Activated CD4-positive, alpha-beta memory T cell treated with anti-CD3 and anti-CD28 coated beads for 36 hours (primary cell): ENCODE results near the gene HDAC9. TPM values are rescaled to one million over a fixed set of nuclear protein-coding genes. Genes with fewer than 3 reads are reported as not detected.

Source experiments
- CTCF ChIA-PET: fragments of 350-600 bp; sonication (Branson Sonifier 250); formaldehyde crosslinking; loops from one replicate; lab custom pipeline; 2021; ENCODE audit warnings: antibody characterized with exemption, inconsistent platforms; lab: Charles Lee
- POLR2A ChIA-PET: fragments of 350-600 bp; sonication (Branson Sonifier 250); formaldehyde crosslinking; loops from one replicate; lab custom pipeline; 2021; ENCODE audit warnings: antibody characterized with exemption; lab: Charles Lee
- DNase-seq: peaks from one replicate; pipeline ENCODE4 v3.0.0-alpha.2; 2020
- H3K27ac Mint-ChIP-seq: one replicate; pipeline ENCODE4 v1.8.0; 2021; ENCODE audit warnings: mixed read lengths
- H3K27me3 Mint-ChIP-seq: one replicate; pipeline ENCODE4 v1.8.0; 2021; ENCODE audit warnings: mixed read lengths
- H3K36me3 Mint-ChIP-seq: one replicate; pipeline ENCODE4 v1.8.0; 2021; ENCODE audit warnings: mixed read lengths
- H3K4me1 Mint-ChIP-seq: one replicate; pipeline ENCODE4 v1.8.0; 2021; ENCODE audit warnings: low read depth, mixed read lengths
- H3K4me3 Mint-ChIP-seq: one replicate; pipeline ENCODE4 v1.8.0; 2021; ENCODE audit warnings: mild to moderate bottlenecking, mixed read lengths
- H3K9me3 Mint-ChIP-seq: one replicate; pipeline ENCODE4 v1.8.0; 2021; ENCODE audit warnings: mixed read lengths
- intact Hi-C: fragments of 100-400 bp; cut with micrococcal nuclease; formaldehyde crosslinking; loops from one replicate; pipeline ENCODE4 v1.15.1; 2023
- total RNA-seq, 2 experiments: library from RNA; stranded (reverse); gene quantifications; one replicate each; pipeline ENCODE4 v1.2.3, GENCODE V29; 2021

HDAC9 gene
- total RNA-seq, 2 experiments from 2014 or later, result 1.0 to 1.1 TPM

- no peak overlapping the region for H3K4me3 Mint-ChIP-seq
- H3K4me1 Mint-ChIP-seq, result no peaks in the 10 kb centered on the region
- DNase-seq, result no peak
- ChIA-PET CTCF (no interaction called here), POLR2A (no interaction called here)
- no peaks in the 10 kb centered on the region for H3K36me3 Mint-ChIP-seq
- H3K9me3 Mint-ChIP-seq, result no peaks in the 10 kb centered on the region
- intact Hi-C loops, result no loop called here
- H3K27ac Mint-ChIP-seq, result no peak overlapping the region
- no peaks in the 10 kb centered on the region for H3K27me3 Mint-ChIP-seq
These were observed 258.5 kb downstream of the HDAC9 start for GRCh38 chr7:18753972-18754610.

- intact Hi-C loops, result no loop called here
- H3K4me1 Mint-ChIP-seq, result no peaks in the 10 kb centered on the region
- ChIA-PET POLR2A (no interaction called here), CTCF (no interaction called here)
- no peaks in the 10 kb centered on the region for H3K36me3 Mint-ChIP-seq
- no peak overlapping the region for H3K4me3 Mint-ChIP-seq
- H3K9me3 Mint-ChIP-seq, result no peaks in the 10 kb centered on the region
- H3K27ac Mint-ChIP-seq, result no peak overlapping the region
- no peak for DNase-seq
- no peaks in the 10 kb centered on the region for H3K27me3 Mint-ChIP-seq
These were observed 259.2 kb downstream of the HDAC9 start for GRCh38 chr7:18754766-18755165.

- Mint-ChIP-seq H3K4me1 (no peaks in the 10 kb centered on the region), H3K4me3 (no peak overlapping the region), H3K27ac (no peak overlapping the region), H3K36me3 (no peaks in the 10 kb centered on the region), H3K27me3 (no peaks in the 10 kb centered on the region), H3K9me3 (no peaks in the 10 kb centered on the region)
- ChIA-PET POLR2A (no interaction called here), CTCF (no interaction called here)
- intact Hi-C loops, result no loop called here
- no peak for DNase-seq
These were observed 260.2 kb downstream of the HDAC9 start for GRCh38 chr7:18755793-18756192.

GRCh38 chr7:18756378-18757050 lies 261.0 kb downstream of the HDAC9 start:
- intact Hi-C loops, result no loop called here
- H3K27ac Mint-ChIP-seq, result no peak overlapping the region
- H3K9me3 Mint-ChIP-seq, result no peaks in the 10 kb centered on the region
- no peaks in the 10 kb centered on the region for H3K27me3 Mint-ChIP-seq
- no peaks in the 10 kb centered on the region for H3K36me3 Mint-ChIP-seq
- H3K4me1 Mint-ChIP-seq, result no peaks in the 10 kb centered on the region
- DNase-seq, result no peak
- H3K4me3 Mint-ChIP-seq, result no peak overlapping the region
- ChIA-PET POLR2A (no interaction called here), CTCF (no interaction called here)

- H3K9me3 Mint-ChIP-seq, result no peaks in the 10 kb centered on the region
- intact Hi-C loops, result no loop called here
- ChIA-PET POLR2A (no interaction called here), CTCF (no interaction called here)
- no peaks in the 10 kb centered on the region for H3K27me3 Mint-ChIP-seq
- H3K4me1 Mint-ChIP-seq, result no peaks in the 10 kb centered on the region
- no peak overlapping the region for H3K4me3 Mint-ChIP-seq
- H3K27ac Mint-ChIP-seq, result no peak overlapping the region
- H3K36me3 Mint-ChIP-seq, result no peaks in the 10 kb centered on the region
- no peak for DNase-seq
These were observed 264.5 kb downstream of the HDAC9 start for GRCh38 chr7:18760046-18760445.

GRCh38 chr7:18760631-18761445 lies 265.3 kb downstream of the HDAC9 start:
- no peaks in the 10 kb centered on the region for H3K27me3 Mint-ChIP-seq
- no peak overlapping the region for H3K27ac Mint-ChIP-seq
- H3K36me3 Mint-ChIP-seq, result no peaks in the 10 kb centered on the region
- intact Hi-C loops, result no loop called here
- no peaks in the 10 kb centered on the region for H3K4me1 Mint-ChIP-seq
- H3K4me3 Mint-ChIP-seq, result no peak overlapping the region
- ChIA-PET POLR2A (no interaction called here), CTCF (no interaction called here)
- DNase-seq, result no peak
- no peaks in the 10 kb centered on the region for H3K9me3 Mint-ChIP-seq

GRCh38 chr7:18762189-18762588 lies 266.6 kb downstream of the HDAC9 start:
- Mint-ChIP-seq H3K27ac (no peak overlapping the region), H3K36me3 (no peaks in the 10 kb centered on the region), H3K4me1 (no peaks in the 10 kb centered on the region), H3K27me3 (no peaks in the 10 kb centered on the region), H3K4me3 (no peak overlapping the region), H3K9me3 (no peaks in the 10 kb centered on the region)
- intact Hi-C loops, result no loop called here
- ChIA-PET CTCF (no interaction called here), POLR2A (no interaction called here)
- DNase-seq, result no peak

- H3K27me3 Mint-ChIP-seq, result no peaks in the 10 kb centered on the region
- peaks cover 8% of the 10 kb centered on the region for H3K9me3 Mint-ChIP-seq
- no peaks in the 10 kb centered on the region for H3K36me3 Mint-ChIP-seq
- no peaks in the 10 kb centered on the region for H3K4me1 Mint-ChIP-seq
- POLR2A ChIA-PET, result no interaction called here
- intact Hi-C loops, result no loop called here
- no peak overlapping the region for H3K4me3 Mint-ChIP-seq
- no peak for DNase-seq
- H3K27ac Mint-ChIP-seq, result no peak overlapping the region
- CTCF ChIA-PET, result no interaction called here
These were observed 272.7 kb downstream of the HDAC9 start for GRCh38 chr7:18768256-18768655.

GRCh38 chr7:18770154-18770811 lies 274.7 kb downstream of the HDAC9 start:
- H3K4me3 Mint-ChIP-seq, result no peak overlapping the region
- ChIA-PET CTCF (no interaction called here), POLR2A (no interaction called here)
- no peak for DNase-seq
- no peak overlapping the region for H3K27ac Mint-ChIP-seq
- intact Hi-C loops, result no loop called here
- H3K36me3 Mint-ChIP-seq, result no peaks in the 10 kb centered on the region
- H3K27me3 Mint-ChIP-seq, result no peaks in the 10 kb centered on the region
- H3K9me3 Mint-ChIP-seq, result peaks cover 8% of the 10 kb centered on the region
- no peaks in the 10 kb centered on the region for H3K4me1 Mint-ChIP-seq

GRCh38 chr7:18770822-18771221 lies 275.3 kb downstream of the HDAC9 start:
- Mint-ChIP-seq H3K4me1 (no peaks in the 10 kb centered on the region), H3K9me3 (peaks cover 8% of the 10 kb centered on the region), H3K36me3 (no peaks in the 10 kb centered on the region), H3K4me3 (no peak overlapping the region), H3K27me3 (no peaks in the 10 kb centered on the region), H3K27ac (no peak overlapping the region)
- CTCF ChIA-PET, result no interaction called here
- DNase-seq, result no peak
- intact Hi-C loops, result no loop called here
- POLR2A ChIA-PET, result no interaction called here

GRCh38 chr7:18771834-18772566 lies 276.5 kb downstream of the HDAC9 start:
- CTCF ChIA-PET, result no interaction called here
- POLR2A ChIA-PET, result no interaction called here
- Mint-ChIP-seq H3K4me3 (no peak overlapping the region), H3K27ac (no peak overlapping the region), H3K36me3 (no peaks in the 10 kb centered on the region), H3K4me1 (no peaks in the 10 kb centered on the region), H3K27me3 (no peaks in the 10 kb centered on the region), H3K9me3 (peaks cover 8% of the 10 kb centered on the region)
- no peak for DNase-seq
- intact Hi-C loops, result no loop called here

GRCh38 chr7:18772567-18772965 lies 277.0 kb downstream of the HDAC9 start:
- ChIA-PET CTCF (no interaction called here), POLR2A (no interaction called here)
- no peaks in the 10 kb centered on the region for H3K4me1 Mint-ChIP-seq
- no peak overlapping the region for H3K4me3 Mint-ChIP-seq
- no peak for DNase-seq
- intact Hi-C loops, result no loop called here
- no peak overlapping the region for H3K27ac Mint-ChIP-seq
- no peaks in the 10 kb centered on the region for H3K27me3 Mint-ChIP-seq
- H3K36me3 Mint-ChIP-seq, result no peaks in the 10 kb centered on the region
- H3K9me3 Mint-ChIP-seq, result peaks cover 8% of the 10 kb centered on the region
